GM18861 (cell line): ENCODE results near the gene NEIL3.

Source experiments
- ATAC-seq: cut with Tn5 transposase; IDR thresholded peaks from one replicate; pipeline ENCODE4 v1.9.1; 2021; ENCODE audit not compliant: unreplicated experiment

NEIL3 gene

DNA sequence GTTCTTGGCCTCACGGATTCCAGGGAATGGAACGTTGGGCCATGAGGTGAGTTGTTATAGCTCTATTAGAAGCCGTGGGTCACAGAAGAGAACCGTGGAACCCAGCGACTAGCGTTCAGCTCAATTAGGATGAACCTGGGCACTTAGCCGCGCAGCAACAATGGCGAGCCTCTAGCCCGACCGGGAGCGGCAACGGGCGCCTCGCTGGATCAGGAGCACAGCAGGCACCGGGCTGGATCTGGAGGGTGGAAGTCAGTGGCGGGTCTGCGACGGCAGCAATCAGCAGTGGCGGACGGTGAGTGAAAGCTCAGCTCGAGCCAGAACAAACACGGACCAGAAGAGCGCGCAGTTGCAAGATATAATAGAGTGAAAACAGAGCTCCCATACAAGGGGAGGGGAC, 98.3 kb downstream of the NEIL3 start:
- ATAC-seq: no peak

DNA sequence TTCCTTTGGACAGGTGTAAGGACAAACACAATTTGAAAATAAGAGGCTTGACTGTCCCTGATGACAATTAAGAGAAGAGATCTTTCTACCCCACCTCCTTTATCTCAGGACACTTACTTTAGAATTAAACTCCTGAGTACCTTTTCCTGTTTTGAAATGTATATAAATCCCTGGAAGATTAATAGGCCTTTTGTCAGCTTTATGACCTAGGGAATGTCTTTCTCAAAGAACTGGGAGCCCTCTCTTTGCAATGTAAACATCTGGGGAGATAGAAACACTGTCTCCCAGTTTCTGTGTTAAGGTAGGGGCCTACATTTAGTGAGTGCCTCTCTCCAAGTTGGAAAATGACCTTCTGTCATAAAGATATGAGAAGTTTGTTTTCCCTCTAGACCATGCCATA, 100.9 kb downstream of the NEIL3 start:
- no peak for ATAC-seq

- ATAC-seq: no peak
Measured at GRCh38 chr4:177411996-177412395, 102.3 kb downstream of the NEIL3 start.
